22Rv1 (cell line): Measurements from ENCODE around the gene COLEC12.
A peak's percentile ranks its signal among the peaks of the same experiment; 100 is the strongest.

Experiments used
- CTCF ChIP-seq: fragments of 450-650 bp; IDR thresholded peaks from 2 replicates; pipeline ENCODE4 v1.5.1; 2017; ENCODE audit warnings: mild to moderate bottlenecking
- ZFX ChIP-seq: fragments of 450-650 bp; IDR thresholded peaks from 2 replicates; pipeline ENCODE4 v1.6.1; 2017; ENCODE audit warnings: antibody characterized with exemption, borderline replicate concordance

- TF ChIP-seq CTCF (peak; percentile 38), ZFX (no peak)
These were observed 208.2 kb downstream of the COLEC12 start for GRCh38 chr18:292271-292670.
